Hematopoietic multipotent progenitor cell (in vitro differentiated cells): Measurements from ENCODE around the gene ALDH7A1. TPM values are rescaled to one million over a fixed set of nuclear protein-coding genes. Genes with fewer than 3 reads are reported as not detected.
"Not testable (repeated sequence)": the region's sequence is repeated elsewhere in the genome, so short reads cannot be mapped to it uniquely, and the experiment has no call there.

Experiments used
- DNase-seq, 3 donors: peaks; one replicate each; pipeline ENCODE4 v3.0.0-alpha.2; 2011 to 2015; ENCODE audit warnings: low read depth in 2 of 3, low spot score in 2 of 3
- total RNA-seq: library from RNA; depleted of rRNA; stranded (reverse); fragments of >200 nt; gene quantifications from one replicate; pipeline ENCODE4 v1.2.3, GENCODE V29; 2012

The ALDH7A1 gene
- 3.5 TPM for total RNA-seq

DNA sequence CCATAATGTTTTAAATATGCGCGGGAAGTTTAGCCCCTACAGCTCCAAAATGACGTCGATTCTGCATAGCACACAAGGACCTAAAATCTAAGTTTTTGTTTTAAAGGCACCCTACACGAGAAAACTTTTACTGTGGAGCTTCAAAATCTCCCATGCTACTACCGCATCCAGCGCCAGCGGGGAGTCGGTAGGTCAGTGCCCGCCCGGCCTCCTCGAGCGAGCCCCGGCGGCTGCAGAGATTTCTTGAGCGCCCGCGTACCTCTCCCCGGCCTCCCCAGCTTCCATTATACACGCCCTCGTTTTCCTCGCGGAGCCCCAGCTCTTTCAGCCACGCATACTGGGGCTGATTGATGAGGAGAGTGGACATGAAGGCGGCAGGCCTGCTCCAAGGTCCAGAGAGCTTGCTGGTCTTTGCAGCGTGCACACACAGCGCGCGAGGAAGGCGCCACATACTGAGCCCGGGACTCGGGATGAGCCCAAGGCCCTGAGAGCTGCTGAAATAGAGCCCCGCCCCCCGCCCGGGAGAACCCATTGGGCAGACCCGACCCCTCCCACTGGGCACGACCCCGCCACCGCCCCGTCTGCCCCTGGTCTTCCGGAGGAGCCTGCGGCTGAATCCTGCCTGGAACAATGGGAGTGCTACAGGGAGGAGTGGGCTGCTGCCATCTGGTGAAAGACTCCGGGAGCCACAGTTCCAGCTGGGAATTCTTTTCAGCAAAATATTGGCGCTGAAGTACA, at the start of gene ALDH7A1:
ALDH7A1 (minus strand) TSS at position 472 of the 738 bp plus-strand sequence; CDS start at position 451, 21 bp downstream.
- DNase-seq: peak in 2 of 3 donors; percentile 73 to 76

DNA sequence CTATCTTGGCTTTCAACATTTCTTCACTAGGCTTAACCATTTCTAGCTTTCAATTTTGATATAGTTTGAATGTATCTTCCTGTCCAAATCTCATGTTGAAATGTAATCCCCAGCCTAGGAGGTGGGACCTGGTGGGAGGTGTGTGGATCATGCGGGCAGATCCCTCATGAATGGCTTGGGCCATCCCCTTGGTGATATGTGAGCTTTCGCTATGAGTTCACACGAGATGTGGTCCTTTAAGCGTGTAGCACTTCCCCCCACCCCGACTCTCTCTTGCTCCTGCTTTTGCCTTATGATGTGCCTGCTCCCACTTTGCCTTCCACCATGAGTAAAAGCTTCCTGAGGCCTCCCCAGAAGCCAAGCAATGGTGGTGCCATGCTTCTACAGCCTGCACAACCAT, 46.4 kb upstream of the ALDH7A1 start:
- DNase-seq: no peak

DNA sequence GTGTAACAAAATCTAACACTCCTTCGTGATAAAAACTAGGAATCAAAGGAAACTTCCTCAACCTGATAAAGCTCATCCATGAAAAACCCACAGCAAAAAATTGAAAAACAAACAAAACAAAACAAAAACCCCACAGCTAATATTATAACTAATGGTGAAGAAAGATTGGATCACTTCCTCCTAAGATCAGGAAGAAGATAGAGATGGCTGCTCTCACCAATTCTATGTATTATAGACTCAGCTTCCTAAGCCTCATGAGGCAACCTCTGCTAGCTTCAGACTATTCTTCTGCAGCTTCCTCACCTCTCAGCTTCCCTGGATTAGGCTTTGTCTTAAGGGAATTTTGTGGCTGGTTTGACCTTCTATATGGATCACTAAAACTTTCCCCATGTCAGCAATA, 45.8 kb upstream of the ALDH7A1 start:
- no peak for DNase-seq

DNA sequence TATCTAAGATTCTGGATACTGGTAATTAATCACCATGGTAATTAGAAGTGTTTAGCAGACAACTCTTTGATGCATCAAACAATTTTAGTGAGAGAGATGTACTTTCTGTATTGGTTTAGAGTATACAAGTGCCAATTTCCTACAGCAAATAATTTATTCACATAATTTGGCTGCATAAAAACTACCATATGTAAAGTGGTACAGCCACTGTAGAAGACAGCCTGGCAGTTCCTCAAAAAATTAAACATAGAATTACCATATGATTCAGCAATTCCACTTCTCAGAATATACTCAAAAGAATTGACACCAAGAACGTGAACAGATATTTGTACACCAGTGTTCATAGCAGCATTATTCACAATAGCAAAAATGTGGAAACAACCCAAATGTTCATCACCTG, 41.9 kb upstream of the ALDH7A1 start:
- no peak for DNase-seq

DNA sequence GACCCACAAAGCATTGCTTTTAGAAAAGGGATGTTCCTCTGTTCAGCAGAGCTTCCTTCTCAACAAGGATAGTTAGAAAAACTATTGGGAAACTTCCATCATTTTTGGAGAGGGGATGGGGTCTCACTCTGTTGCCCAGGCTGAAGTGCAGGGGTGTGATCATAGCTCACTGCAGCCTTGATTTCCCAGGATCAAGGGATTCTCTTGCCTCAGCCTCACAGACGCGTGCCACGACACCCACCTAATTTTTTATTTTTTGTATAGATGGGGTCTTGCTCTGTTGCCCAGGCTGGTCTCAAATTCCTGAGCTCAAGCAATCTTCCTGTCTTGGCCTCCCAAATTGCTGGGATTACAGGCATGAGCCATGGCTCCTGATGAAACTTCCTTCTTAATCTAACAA, 40.6 kb upstream of the ALDH7A1 start:
- DNase-seq: no peak

DNA sequence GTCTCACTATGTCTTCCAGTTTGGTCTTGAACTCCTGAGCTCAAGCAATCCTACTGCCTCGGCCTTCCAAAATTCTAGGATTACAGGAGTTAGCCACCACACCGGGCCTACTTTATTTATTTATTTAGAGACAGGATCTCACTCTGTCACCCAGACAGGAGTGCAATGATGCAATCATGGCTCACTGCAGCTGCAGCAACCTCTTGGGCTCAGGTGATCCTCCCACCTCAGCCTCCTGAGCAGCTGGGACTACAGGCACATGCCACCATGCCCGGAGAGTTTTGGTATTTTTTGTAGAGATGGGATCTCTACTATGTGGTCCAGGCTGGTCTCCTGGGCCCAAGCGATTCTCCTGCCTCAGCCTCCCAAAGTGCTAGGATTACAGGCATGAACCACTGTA, 38.5 kb upstream of the ALDH7A1 start:
- no peak for DNase-seq

DNA sequence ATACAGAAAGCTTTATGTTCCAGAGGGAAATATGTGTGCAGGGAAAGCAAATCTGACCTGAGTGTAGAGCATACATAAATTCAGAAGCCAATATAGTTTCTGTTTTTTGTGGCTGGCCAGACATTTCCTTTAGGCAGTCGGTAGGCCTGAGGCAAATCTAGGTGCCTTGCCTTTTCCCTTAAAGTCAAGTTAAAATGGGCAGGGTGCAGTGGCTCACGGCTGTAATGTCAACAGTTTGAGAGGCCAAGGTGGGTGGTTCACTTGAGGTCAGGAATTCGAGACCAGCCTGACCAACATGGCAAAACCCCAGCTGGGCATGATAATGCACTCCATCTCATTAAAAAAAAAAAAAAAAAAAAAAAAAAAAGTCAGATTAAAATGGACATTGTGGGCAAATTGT, 36.9 kb upstream of the ALDH7A1 start:
- no peak for DNase-seq

DNA sequence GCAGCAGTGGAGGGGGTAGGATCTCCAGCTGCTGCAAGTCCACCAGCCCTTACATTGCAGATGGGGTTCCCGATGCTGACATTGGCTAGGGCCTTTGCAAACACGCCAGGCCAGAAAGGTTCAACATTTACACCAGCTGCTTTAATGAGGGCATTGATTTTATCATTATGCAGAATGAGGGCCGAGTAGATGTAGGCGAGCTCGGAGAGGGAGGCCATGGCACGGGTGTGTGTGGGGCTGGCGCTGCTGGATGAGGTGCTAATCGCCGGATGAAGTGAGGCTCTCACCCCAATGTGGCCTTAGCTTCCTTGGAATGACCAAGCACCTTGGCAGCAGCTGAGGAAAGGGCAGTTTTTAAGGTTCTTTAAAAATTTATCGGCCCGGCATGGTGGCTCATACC, 33.1 kb upstream of the ALDH7A1 start:
- DNase-seq: no peak

DNA sequence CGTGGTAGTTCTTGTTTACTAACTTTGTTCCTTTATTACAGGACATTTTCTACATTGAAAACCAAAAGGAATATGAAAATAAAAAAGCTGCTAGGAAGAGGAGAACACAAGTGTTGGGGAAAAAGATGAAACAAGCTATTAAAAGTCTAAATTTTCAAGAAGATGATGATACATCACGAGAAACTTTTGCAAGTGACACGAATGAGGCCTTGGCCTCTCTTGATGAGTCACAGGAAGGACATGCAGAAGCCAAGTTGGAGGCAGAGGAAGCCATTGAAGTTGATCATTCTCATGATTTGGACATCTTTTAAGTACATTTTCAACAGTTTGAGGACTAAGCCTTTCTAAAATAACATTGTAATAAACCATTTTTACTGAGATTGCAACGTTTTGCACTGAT, 29.5 kb upstream of the ALDH7A1 start:
- no peak for DNase-seq

DNA sequence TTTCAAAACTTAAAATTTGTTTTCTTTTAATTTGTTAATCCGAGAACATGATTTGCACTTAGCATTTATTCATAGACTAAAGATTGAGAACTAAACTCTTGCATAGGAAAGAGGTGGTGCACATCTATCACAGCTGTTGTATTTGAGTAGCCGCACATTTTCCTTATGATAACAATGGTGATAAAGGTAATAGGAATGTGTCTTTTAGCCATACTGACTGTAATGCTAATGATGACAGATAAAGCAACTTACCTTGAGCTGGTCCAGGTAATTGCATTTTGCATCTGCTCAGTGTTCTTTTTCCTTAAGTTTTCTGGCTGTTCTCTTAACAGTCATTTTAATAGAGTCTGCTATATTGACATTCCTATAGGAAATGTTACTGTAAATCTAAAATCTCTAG, 24.8 kb upstream of the ALDH7A1 start:
- DNase-seq: no peak

DNA sequence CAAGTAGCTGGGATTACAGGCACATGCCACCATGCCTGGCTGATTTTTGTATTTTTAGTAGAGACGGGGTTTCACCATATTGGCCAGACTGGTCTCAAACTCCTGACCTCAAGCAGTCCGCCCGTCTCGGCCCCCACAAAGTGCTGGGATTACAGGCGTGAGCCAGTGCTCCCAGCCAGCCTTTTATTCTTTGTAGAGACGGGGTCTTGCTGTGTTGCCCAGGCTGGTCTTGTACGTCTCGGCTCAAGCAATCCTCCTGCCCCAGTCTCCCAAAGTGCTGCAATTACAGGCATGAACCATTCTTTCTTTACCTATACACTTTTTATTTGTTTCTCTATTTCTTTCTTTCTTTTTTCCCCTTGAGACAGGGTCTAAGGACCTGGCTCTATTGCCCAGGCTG, 22.6 kb upstream of the ALDH7A1 start:
- not testable (repeated sequence) for DNase-seq

DNA sequence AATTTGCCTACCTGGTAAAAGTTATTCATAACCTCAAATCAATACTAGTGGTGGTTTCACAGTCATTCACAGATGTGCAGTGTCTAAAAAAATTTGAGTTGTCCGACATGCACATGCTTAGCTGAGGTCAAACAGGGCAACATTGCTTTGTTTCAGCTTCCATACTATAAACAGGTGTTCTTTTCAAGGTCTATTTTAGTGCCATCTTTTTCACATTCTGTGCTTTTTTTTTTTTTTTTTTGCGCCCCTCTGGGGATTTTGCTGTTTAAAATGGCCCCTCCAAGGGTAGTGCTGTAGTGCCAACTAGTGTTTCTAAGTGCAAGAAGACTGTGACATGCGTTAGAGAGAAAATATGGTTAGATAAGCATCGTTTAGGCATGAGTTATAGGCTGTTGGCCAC, 20.3 kb upstream of the ALDH7A1 start:
- DNase-seq: no peak

DNA sequence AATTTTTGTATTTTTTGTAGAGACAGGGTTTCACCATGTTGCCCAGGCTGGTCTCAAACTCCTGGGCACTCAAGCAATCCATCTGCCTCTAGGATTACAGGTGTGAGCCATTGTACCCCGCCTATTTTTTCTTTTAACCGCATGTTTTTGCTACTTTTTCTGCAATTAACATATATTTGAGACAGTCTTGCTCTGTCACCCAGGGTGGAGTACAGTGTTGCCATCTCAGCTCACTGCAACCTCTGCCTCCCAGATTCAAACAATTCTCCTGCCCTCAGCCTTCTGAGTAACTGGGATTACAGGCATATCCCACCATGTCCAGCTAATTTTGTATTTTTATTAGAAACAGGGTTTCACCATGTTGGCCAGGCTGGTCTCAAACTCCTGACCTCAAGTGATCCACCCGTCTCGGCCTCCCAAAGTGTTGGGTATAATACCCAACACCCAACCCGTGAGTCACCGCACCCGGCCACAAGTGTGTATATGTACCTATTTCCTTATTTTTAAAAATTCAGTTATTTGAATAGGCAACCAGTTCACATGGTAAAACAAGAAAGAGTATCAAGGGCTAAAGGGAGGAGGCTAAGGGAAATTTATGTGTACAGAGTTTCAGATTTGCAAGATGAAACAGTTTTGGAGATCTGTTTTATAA, 19.0 kb upstream of the ALDH7A1 start:
- no peak for DNase-seq

DNA sequence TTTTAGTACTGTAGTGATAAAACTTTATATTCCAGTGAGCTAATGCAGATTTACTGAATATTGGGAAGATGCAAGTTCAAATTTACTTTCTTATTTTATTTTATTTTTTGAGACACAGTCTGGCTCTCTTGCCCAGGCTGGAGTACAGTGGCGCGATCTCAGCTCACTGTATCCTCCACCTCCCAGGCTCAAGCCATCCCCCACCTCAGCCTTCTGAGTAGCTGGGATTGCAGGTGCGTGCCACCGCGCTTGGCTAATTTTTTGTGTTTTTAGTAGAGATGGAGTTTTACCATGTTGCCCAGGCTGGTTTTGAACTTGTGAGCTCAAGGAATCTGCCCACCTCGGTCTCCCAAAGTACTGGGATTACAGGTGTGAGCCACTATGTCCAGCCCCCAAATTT, 15.6 kb upstream of the ALDH7A1 start:
- no peak for DNase-seq

DNA sequence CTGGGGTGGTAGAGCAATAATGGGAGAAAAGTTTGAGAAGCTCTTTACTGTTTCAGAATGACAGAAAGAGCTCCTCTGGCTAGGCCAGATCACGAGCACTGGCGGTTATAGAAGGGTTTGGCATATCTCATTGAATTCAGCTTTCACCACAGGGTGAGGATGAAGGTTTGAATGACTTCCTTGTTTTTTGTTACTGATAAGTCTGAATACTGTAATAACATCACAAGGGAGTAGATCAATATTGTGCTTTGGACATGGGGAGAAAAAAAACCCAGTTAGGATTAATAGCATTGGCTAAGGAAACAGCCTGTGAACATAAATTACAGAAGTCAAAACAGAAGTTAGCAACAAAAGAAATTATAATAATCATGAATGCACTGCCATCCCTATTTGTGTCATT, 15.1 kb upstream of the ALDH7A1 start:
- no peak for DNase-seq

DNA sequence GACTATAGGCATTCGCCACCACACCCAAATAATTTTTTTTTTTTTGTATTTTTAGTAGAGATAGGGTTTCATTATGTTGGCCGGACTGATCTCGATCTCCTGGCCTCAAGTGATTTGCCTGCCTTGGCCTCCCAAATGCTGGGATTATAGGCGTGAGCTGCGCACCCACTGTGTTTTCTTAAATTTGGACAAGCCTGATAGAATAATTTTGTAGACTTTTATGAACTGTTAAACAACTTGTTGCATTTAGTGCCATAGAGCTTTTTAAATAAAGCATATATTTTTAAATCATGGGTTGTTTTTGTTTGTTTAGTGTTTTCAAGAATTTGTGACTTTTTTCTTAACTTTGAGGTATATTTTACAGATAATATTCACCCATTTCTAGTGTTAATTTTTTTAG, 10.5 kb upstream of the ALDH7A1 start:
- no peak for DNase-seq

DNA sequence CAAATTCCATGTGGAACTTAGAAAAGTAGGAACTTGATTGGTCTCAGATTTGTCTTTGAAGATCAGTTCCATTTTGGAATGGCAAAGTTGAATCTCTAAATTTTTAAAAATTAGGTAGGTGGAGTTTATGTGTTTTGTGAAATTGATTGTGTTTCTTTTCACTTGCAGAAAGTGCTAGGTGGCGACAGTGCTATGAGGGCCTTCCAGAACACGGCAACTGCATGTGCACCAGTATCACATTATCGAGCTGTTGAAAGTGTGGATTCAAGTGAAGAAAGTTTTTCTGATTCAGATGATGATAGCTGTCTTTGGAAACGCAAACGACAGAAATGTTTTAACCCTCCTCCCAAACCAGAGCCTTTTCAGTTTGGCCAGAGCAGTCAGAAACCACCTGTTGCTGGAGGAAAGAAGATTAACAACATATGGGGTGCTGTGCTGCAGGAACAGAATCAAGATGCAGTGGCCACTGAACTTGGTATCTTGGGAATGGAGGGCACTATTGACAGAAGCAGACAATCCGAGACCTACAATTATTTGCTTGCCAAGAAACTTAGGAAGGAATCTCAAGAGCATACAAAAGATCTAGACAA, 8.5 kb upstream of the ALDH7A1 start:
- DNase-seq: no peak

DNA sequence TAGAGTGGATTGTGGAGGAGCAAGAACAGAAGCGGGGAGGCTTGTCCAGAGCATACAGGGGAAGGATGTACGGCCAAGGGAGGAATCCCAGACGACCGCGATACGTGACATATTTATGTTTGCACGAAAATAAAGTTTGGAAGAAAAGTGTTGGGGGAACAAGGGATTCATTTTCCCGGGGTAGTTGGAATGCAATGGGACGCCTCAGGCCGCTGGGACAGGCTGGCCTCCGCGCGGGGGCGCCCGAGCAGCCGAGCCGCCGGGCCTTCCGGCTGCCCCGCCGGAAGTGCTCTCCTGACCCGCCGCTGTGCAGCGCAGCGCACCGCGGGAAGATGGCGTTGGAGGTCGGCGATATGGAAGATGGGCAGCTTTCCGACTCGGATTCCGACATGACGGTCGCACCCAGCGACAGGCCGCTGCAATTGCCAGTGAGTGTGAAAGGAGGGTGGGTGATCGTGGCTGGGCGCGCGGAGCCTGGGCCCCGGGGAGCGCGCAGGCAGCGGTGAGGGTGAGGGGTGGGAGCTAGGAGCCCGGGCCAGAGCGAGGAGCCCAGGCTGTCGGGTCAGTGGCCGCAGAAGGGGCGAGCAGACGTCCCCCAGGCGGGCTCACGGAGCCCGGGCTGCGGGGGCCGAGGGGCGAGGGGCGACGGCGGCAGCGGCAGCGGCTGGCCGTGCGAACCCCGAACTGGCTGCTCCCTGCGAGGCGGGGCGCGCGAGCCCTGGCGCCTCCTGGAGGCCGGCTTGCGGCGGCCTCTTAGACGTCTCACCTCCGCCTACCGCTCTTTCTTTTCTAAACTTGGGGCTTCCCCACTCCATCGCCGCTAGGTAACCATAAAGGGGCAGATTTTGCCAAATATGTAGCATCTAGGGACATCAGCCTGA, 5.9 kb upstream of the ALDH7A1 start, which contains the start of gene PHAX:
PHAX (plus strand) TSS at position 317 of the 881 bp plus-strand sequence; CDS start at position 333, 16 bp downstream.
- peak; percentile 64 to 81 (median 76) for DNase-seq

DNA sequence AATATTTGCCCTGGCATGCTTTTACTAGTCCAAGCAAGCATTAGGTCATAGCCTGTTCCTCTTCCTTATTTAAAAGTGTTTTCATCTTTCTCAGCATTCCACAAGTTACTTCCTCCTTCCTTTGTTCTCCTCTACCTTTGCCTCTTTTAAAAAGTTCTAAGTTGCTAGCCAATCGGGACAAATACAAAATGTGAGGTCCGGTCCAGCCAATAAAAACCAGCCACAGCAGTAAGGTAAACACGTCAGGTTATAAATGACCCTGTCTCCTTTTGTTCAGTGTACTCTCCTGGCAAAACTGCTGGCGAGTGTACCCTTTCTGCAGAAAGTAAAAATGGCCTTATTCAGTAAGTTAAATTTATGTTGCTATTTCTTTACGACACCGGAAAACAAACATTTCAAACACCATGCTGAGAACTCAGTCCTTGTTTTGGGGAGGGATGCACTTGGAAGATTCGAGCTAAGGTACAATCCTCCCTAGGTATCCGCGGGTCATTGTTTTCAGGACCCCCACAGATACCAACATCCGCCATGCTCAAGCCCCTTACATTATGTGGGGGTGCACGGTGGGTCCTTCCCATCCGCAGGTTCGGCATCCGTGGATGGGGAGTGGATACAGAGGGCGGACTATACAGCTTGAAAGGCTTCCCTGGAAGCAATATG, 5.1 kb upstream of the ALDH7A1 start:
- not testable (repeated sequence) for DNase-seq

DNA sequence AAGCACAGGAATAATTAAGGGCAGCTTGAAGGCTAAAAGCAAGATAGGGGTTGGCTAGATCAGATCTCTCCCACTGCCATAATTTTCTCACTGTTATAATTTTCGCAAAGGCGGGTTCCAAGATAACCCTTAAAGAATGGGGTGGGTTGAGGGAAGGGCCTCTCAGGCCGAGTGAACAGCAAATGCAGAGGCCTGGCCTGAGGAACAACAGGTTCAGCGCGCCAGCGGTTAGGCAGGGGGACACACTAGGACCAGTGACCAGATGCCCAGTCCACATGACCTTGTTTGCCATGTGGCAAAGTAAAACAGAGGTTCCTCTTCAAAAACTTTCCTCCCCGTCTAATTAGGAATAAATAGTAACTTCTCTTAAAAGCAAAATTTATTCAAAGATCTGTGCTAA, 4.5 kb upstream of the ALDH7A1 start:
- no peak for DNase-seq
